CD4-positive, alpha-beta T cell treated with Interleukin-12 subunit alpha and Interleukin-12 subunit beta, for 1 hour (primary cell): ENCODE measurements around the gene ZNF621.
"Not testable (repeated sequence)": the region's sequence is repeated elsewhere in the genome, so short reads cannot be mapped to it uniquely, and the experiment has no call there.

ENCODE experiments used
- DNase-seq: peaks from one replicate; pipeline ENCODE4 v3.0.0-alpha.2; 2020

The ZNF621 gene

GRCh38 chr3:40546816-40547215, 22.1 kb downstream of the ZNF621 start:
- no peak for DNase-seq

GRCh38 chr3:40550167-40550566, 25.4 kb downstream of the ZNF621 start:
- no peak for DNase-seq

- no peak for DNase-seq
These were observed 32.9 kb downstream of the ZNF621 start for GRCh38 chr3:40557575-40558161.

GRCh38 chr3:40562482-40562881, 37.7 kb downstream of the ZNF621 start:
- DNase-seq = not testable (repeated sequence)

GRCh38 chr3:40565629-40566028, 40.9 kb downstream of the ZNF621 start:
- DNase-seq = not testable (repeated sequence)

GRCh38 chr3:40566694-40567093, 41.9 kb downstream of the ZNF621 start:
- DNase-seq = no peak

- no peak for DNase-seq
These were observed 47.8 kb downstream of the ZNF621 start for GRCh38 chr3:40572588-40572987.

GRCh38 chr3:40574050-40574449, 49.3 kb downstream of the ZNF621 start:
- DNase-seq = no peak

GRCh38 chr3:40574661-40575060, 49.9 kb downstream of the ZNF621 start:
- DNase-seq = no peak

GRCh38 chr3:40576396-40576795, 51.6 kb downstream of the ZNF621 start:
- no peak for DNase-seq

GRCh38 chr3:40580494-40581091, 55.8 kb downstream of the ZNF621 start:
- DNase-seq = peak; percentile 59

GRCh38 chr3:40581166-40581565, 56.4 kb downstream of the ZNF621 start:
- DNase-seq = no peak

GRCh38 chr3:40582401-40583027, 57.8 kb downstream of the ZNF621 start:
- DNase-seq = no peak

- no peak for DNase-seq
These were observed 58.9 kb downstream of the ZNF621 start for GRCh38 chr3:40583691-40584090.

- peak; percentile 63 for DNase-seq
These were observed 59.9 kb downstream of the ZNF621 start for GRCh38 chr3:40584625-40585189.

- DNase-seq = no peak
These were observed 60.7 kb downstream of the ZNF621 start for GRCh38 chr3:40585381-40586016.

- no peak for DNase-seq
These were observed 62.1 kb downstream of the ZNF621 start for GRCh38 chr3:40586901-40587300.

GRCh38 chr3:40588406-40588805, 63.6 kb downstream of the ZNF621 start:
- no peak for DNase-seq
